GDM1 (cell line): ENCODE measurements around the gene PLIN4.

Source experiments
- DNase-seq: peaks from one replicate; lab custom pipeline; 2025; lab: John Stamatoyannopoulos, UW

PLIN4 gene

DNA sequence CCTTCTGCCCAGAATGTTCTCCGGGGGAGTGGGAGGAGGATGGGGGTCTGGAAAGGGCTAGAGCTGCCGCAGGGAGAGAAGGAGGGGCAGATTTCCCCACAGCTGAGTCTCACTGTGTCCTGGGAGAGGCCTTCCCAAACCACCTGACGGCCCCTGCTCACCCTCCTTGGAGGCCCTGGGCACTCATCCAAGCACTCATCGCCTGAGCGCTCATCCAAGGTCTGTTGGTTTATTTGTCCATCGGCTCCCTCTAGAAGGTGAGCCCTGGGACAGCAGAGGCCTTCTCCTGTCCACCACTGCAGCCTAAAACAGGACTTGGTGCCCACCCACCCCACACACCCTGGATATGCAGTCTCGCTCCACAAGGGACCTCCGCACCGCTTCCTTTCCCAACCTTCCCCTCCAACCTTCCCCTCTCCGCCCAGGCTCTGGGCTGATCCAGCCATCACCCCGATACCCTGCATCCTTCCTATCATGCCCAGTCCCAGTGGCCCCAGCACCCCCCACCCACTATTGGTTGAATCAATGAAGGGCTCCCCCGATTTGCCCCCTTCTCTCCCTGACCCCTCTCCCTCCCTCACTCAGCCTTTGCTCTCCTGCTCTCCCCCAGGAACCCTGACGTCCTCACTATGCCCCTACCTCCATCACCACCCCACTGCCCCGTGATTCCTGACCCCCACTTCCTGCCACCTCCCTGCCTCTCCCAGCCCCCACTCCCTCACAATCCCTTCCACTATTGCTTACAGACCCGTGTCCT, 62.4 kb downstream of the PLIN4 start:
- DNase-seq, result no peak

DNA sequence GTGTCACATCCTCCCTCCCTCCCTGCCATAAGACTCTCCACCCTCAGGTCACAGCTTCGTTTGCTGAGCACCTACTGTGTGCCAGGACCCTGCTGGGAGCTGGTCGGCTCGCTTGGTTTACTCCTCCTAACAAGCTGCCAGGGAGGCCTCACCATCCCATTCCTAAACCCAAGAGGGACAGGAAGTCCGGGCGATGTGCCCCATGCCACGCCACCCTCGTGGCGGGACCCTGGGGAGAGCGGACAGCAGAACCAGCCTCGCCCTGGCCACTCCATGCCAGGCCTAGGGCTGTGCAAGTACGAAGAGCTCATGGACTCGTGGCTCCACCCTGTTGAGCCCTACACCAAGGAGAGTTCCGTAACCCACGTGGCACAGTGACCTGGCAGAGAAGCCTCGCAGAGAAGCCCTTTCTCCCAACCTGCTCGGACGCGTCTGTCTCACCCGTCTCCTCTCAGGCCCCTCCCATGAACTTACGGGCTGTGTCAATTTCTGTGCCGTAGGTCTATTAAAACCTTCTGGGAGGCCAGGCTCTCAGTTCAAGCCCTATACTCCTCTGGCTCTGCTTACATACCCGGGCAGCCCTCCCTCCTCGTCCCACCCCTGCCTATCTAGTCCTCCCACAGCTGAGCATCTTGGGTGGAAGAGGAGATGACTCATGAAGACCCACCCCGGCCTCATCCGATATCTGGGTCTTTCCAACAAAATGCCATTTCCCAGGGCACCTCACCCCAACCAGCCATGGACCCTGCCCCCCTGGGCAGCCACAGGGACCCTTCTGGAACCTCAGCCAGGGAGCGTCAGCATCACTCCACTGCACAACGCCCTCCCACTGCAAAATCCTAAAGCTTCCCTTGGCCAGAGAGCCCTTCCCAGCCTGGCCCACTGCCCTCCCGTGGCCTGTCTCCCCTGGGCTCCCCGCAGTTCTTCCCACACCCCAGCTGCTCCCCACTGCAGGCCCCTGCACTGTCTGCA, 63.3 kb downstream of the PLIN4 start:
- no peak for DNase-seq

DNA sequence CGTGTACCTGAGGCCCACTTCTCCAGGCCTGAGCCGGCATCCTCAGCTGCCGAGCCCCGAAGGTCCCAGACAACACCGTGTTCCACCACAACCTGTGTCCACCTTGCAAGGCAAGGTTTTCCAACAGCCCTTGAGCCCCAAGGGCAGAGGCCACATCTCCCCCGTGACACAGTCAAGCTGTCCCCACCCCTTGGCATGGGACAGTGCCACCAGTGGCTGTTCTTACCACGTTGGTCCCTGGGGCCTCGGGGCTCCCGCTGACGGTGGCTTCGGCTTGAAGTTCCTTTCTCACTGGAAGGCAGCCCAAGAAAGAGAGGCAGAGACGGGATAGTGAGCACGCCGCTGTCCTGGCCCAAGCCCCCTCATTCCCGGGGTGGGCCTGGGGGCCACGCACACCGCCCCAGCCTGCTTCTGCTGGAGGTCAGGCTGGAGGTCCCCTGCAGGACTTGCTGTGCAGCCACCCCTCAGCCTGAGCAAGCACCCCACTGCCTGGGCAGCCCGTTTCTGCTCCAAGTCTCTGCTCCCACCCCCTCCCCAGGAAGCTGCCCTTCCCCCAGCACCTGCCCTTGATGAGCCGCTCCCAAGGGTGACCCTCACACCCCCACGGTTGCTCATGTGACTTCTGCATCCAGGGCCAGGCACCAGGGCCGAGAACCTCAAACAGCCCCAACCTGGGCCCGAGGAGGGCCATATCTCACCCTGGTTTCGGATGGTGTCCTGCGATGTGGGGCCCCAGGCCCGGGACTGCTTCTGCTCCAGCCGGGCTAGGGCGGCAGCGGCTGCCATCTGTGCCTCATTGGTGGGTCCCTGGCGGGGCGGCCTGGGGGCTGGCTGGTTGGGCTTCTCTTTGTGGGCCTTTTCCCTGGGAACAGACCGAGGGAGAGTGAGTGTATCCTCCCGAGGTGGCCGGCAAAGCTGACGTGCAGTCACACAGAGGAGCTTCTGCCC, 64.8 kb downstream of the PLIN4 start:
- no peak for DNase-seq

DNA sequence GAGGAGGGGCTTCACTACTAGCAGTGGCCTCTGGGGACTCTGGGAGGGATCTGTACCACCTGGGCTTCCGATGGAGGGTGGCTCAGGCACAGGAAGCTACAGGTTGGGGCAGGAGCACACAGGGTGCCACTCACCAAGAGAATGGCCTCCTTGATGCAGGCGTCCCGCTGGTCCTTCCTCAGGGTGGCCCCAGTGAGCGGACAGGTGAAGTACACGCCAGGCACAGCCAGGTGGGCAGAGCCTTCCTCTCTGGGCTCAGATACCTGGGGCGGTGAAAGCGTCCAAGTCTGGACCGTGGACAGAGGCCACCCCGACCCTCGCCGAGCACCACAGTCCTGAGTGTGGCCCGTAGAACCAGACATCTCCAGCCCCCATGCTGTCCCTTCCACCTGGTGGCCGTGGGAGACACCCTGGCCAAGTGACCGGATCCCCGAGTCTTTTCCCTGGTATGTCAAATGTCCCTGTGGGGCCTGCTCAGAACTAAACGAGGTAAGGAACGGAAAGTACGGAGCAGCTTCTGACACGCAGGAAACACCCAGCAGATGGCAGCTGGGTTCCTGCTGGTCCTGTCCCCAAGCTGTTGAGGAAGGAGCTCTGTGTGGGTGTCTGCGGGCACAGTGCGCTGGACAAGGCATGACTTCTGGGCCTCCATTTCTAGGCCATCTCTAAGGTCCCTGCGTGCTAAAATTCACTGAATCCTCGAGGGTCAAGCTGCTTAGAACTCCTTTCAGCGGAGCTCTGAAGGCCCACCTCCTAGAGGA, 65.9 kb downstream of the PLIN4 start:
- DNase-seq, result no peak
